ENCODE data around the gene CSH2.
"Not testable (repeated sequence)": the region's sequence is repeated elsewhere in the genome, so short reads cannot be mapped to it uniquely, and the experiment has no call there.

Gene CSH2

DNA sequence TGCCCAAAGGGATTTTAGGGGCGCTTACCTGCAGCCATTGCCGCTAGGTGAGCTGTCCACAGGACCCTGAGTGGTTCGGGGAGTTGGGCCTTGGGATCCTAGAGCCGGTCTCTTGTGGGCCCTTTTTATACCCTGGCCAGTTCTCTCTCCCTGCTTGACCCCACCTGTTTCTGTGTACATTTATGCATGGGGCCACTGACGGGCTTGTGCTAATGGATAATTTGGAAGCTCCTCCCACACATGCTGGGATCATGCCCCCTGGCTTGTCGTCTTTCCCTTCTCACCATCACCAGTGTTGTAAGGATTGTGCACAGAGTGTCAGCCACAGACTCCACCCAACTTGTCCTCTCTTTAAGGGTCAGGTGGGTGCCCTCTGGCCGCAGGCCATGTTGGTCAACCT, at the start of gene CSH2:
TSS of gene CSH2 (minus strand) at position 101 of the 400 bp plus-strand sequence. CDS start at position 38, 63 bp downstream.
- not testable (repeated sequence) for DNase-seq

DNA sequence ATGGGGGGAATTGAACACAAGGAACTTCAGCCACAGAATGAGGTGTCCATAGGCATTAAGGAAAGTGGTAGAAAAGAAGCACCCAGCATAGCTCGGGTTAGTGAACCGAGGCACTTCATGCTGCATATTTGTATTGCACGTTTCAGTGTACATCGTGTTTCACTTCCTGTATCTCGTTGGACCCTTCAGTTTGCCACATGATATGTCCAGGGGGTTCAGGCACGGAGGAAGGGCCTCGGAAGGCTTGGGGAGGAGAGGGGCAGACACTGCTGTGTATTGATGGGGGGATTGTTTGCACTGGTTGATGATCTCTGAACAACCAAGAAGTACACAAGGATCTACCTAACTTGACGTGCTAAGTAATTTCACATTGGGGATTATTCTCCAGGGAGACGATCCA, 48.9 kb upstream of the CSH2 start:
- not testable (repeated sequence) for DNase-seq

- DNase-seq = not testable (repeated sequence)
Measured at GRCh38 chr17:63920779-63921178, 47.3 kb upstream of the CSH2 start.

GRCh38 chr17:63920050-63920449, 46.6 kb upstream of the CSH2 start:
- not testable (repeated sequence) for DNase-seq

DNA sequence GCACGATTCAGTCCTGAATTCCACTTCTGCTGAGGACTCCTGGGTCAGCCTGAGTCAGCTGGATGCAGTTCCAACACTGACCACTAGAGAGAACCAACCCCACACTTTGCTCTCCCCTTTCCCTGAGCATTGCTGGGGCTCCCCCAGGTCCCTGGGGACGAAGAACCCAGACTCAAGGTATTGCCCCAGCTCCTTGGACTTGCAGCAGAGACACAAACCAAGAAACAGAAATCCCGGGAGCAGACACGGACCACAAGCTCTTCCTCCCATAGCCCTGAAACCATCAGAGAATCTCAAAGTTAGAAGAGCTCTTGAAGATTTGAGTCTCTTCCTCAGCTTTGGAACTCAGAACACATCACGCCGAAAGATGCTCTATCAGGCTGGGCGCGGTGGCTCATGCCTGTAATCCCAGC, 45.8 kb upstream of the CSH2 start:
- no peak for DNase-seq

- DNase-seq = not testable (repeated sequence)
Measured at GRCh38 chr17:63918789-63919305, 45.4 kb upstream of the CSH2 start, which contains the start of gene GH1. Gene GH1 (minus strand): TSS chr17:63918839. CDS start chr17:63918776, 63 bp downstream.

DNA sequence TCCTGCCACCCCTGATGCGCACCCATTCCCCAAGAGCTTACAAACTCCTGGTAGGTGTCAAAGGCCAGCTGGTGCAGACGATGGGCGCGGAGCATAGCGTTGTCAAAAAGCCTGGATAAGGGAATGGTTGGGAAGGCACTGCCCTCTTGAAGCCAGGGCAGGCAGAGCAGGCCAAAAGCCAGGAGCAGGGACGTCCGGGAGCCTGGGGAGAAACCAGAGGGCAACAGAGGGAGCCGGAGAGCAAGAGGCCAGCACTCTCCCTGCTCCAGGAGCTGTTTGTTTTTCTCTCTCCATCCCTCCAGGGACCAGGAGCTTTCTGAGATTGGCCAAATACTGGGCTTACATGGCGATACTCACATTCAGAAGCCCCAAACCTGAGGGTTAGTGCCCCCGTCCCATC, 44.8 kb upstream of the CSH2 start:
- no peak for DNase-seq

DNA sequence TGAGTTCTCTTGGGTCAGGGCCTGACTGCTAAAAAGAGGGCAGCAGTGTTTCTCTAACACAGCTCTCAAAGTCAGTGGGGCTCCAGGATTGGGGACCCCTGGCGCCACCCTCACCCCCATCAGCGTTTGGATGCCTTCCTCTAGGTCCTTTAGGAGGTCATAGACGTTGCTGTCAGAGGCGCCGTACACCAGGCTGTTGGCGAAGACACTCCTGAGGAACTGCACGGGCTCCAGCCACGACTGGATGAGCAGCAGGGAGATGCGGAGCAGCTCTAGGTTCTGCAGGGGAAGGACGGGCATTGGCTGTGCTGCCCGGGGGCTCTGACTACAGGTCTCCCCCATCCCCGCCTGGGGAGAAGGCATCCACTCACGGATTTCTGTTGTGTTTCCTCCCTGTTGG, 44.2 kb upstream of the CSH2 start:
- no peak for DNase-seq

DNA sequence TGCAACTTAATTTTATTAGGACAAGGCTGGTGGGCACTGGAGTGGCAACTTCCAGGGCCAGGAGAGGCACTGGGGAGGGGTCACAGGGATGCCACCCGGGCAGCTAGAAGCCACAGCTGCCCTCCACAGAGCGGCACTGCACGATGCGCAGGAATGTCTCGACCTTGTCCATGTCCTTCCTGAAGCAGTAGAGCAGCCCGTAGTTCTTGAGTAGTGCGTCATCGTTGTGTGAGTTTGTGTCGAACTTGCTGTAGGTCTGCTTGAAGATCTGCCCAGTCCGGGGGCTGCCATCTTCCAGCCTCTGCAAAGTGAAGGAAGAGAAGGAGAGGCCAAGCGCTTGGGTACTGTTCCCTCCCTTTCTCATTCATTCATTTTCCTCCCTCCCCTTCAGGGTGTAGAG, 43.7 kb upstream of the CSH2 start:
- not testable (repeated sequence) for DNase-seq

DNA sequence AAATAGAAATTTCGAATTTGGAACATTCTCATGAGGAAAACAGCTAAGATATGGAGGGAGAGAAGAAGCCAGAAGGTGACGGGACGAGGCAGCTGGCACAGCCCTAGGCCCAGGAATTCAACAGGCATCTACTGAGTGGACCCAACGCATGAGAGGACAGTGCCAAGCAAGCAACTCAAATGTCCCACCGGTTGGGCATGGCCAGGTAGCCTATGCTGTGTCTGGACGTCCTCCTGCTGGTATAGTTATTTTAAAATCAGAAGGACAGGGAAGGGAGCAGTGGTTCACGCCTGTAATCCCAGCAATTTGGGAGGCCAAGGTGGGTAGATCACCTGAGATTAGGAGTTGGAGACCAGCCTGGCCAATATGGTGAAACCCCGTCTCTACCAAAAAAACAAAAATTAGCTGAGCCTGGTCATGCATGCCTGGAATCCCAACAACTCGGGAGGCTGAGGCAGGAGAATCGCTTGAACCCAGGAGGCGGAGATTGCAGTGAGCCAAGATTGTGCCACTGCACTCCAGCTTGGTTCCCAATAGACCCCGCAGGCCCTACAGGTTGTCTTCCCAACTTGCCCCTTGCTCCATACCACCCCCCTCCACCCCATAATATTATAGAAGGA, 43.2 kb upstream of the CSH2 start:
- no peak for DNase-seq

DNA sequence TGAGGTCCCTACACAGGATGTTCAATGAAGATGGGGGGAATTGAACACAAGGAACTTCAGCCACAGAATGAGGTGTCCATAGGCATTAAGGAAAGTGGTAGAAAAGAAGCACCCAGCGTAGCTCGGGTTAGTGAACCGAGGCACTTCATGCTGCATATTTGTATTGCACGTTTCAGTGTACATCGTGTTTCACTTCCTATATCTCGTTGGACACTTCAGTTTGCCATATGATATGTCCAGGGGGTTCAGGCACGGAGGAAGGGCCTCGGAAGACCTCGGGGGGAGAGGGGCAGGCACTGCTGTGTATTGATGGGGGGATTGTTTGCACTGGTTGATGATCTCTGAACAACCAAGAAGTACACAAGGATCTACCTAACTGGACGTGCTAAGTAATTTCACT, 42.3 kb upstream of the CSH2 start:
- DNase-seq = not testable (repeated sequence)

- DNase-seq = no peak
Measured at GRCh38 chr17:63914471-63914870, 41.0 kb upstream of the CSH2 start.

GRCh38 chr17:63911657-63912100, 38.2 kb upstream of the CSH2 start:
- no peak for DNase-seq

GRCh38 chr17:63911041-63911635, 37.7 kb upstream of the CSH2 start, which contains the start of gene CSHL1:
Gene CSHL1 (minus strand): TSS chr17:63911258. CDS start chr17:63911196, 62 bp downstream.
- no peak for DNase-seq

- DNase-seq = no peak
Measured at GRCh38 chr17:63910096-63910495, 36.6 kb upstream of the CSH2 start.

GRCh38 chr17:63909586-63909985, 36.1 kb upstream of the CSH2 start:
- not testable (repeated sequence) for DNase-seq

DNA sequence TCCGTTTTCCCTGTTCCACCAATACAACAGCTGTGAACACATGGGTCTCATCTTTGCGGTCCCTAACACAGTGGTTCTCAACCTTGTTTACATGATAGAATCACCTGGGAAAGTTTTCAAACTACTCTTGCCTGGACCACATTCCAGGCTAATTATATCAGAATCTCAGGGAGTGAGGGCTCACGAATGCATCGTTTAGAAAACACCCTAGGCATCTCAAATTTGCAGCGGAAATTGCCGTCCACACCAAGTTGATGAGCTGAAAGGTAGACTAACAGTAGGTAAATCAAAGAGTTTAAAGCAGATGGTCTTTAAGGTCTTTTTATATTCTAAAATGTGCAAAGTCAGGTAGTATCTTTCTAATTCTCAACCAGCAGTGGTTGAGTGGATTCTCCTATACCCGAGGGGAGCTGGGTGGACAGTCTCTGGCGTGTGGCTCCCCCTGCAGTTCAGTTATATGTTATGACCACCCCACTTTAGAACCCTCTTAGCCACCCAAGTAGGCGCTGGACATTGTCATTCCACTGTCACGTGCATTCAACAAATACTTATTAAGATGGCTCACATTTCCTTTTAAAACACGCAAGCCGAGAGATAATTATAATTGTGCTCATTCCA, 33.8 kb upstream of the CSH2 start:
- DNase-seq = peak; percentile 5

- not testable (repeated sequence) for DNase-seq
Measured at GRCh38 chr17:63904796-63905195, 31.3 kb upstream of the CSH2 start.

- not testable (repeated sequence) for DNase-seq
Measured at GRCh38 chr17:63903787-63904201, 30.3 kb upstream of the CSH2 start.

GRCh38 chr17:63901971-63902370, 28.5 kb upstream of the CSH2 start:
- DNase-seq = not testable (repeated sequence)

DNA sequence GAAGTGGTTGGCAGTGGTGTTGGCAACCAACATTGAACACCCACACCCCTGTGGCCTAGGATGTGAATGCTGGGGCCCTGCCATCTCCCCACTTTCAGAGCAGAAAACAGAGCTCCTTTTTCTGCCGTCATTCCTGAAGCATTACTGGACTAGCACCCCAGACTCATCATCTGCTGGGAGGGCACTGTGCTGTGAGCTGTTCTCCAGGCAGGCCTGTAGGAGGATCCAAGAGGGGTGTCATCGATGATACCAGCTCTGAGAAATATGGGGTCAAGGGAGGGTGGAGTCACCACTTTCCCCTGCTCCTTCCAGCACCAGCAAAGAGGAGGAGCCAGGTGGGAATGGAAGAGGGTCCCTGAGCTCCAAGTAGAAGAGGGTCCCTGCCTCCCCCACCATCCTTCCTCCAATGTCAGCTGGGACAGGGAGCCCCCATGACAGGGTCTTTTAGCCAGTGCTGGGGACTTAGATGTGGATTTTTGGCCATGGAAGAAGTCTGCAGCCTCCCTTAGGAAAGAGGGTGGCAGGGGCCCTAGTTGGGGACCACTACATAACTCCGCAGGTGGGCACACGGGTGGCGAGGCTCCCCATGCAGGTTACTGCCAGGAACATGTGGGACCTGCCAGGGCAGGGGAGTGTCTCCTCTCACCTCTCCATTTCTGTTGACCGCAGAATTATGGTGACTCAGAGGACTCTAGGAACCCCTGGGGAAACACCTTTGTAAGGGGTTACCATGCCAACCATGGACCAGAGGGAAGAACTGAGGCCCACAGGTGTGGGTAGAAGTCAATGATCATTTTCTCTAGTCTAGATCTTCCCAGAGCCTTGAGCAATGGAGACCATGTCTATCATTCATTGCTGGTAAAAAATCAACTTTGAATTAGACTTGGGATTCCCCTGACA, 25.7 kb upstream of the CSH2 start:
- not testable (repeated sequence) for DNase-seq

- DNase-seq = not testable (repeated sequence)
Measured at GRCh38 chr17:63896524-63897354, 23.3 kb upstream of the CSH2 start, which contains the start of gene CSH1. Gene CSH1 (minus strand): TSS chr17:63896574. CDS start chr17:63896511, 63 bp downstream.

Measured in NCI-H1092 (cell line).